Stimulated activated CD4-positive, alpha-beta T cell treated with anti-CD3 and anti-CD28 coated beads, Interleukin-2, amount 100 ng/mL, for 48 hours (primary cell): Measurements from ENCODE around the gene HTR1B.

Experiments
- DNase-seq, 2 donors: peaks; one replicate each; pipeline ENCODE4 v3.0.0-alpha.2; 2020

Gene HTR1B

GRCh38 chr6:77463308-77463860, at the start of gene HTR1B:
HTR1B (minus strand) TSS chr6:77463491; CDS start chr6:77463403, 88 bp downstream.
- DNase-seq, result no peak

- no peak for DNase-seq
Observed at GRCh38 chr6:77512554-77512953, 49.3 kb upstream of the HTR1B start.

- no peak for DNase-seq
Observed at GRCh38 chr6:77511860-77512259, 48.6 kb upstream of the HTR1B start.

GRCh38 chr6:77502981-77503380, 39.7 kb upstream of the HTR1B start:
- DNase-seq, result no peak

- no peak for DNase-seq
Observed at GRCh38 chr6:77492530-77492929, 29.2 kb upstream of the HTR1B start.

- DNase-seq, result no peak
Observed at GRCh38 chr6:77487808-77488425, 24.6 kb upstream of the HTR1B start.

GRCh38 chr6:77482981-77483380, 19.7 kb upstream of the HTR1B start:
- DNase-seq, result no peak

GRCh38 chr6:77474973-77475372, 11.7 kb upstream of the HTR1B start:
- DNase-seq, result no peak

- no peak for DNase-seq
Observed at GRCh38 chr6:77474286-77474956, 11.1 kb upstream of the HTR1B start.

- DNase-seq, result no peak
Observed at GRCh38 chr6:77470983-77471382, 7.7 kb upstream of the HTR1B start.

GRCh38 chr6:77468939-77469338, 5.6 kb upstream of the HTR1B start:
- DNase-seq, result no peak

- DNase-seq, result no peak
Observed at GRCh38 chr6:77466451-77467437, 3.5 kb upstream of the HTR1B start.

- DNase-seq, result peak in 1 of 2 donors; percentile 23
Observed at GRCh38 chr6:77466055-77466450, 2.8 kb upstream of the HTR1B start.

GRCh38 chr6:77464495-77464867, 1.2 kb upstream of the HTR1B start:
- no peak for DNase-seq

- DNase-seq, result no peak
Observed at GRCh38 chr6:77463861-77464494, 687 bp upstream of the HTR1B start.

- DNase-seq, result no peak
Observed at GRCh38 chr6:77462359-77463307, 658 bp downstream of the HTR1B start.

GRCh38 chr6:77461796-77462195, 1.5 kb downstream of the HTR1B start:
- DNase-seq, result no peak

- no peak for DNase-seq
Observed at GRCh38 chr6:77458421-77458820, 4.9 kb downstream of the HTR1B start.

- peak; percentile 26 to 43 for DNase-seq
Observed at GRCh38 chr6:77457720-77458349, 5.5 kb downstream of the HTR1B start.

- no peak for DNase-seq
Observed at GRCh38 chr6:77456531-77457248, 6.6 kb downstream of the HTR1B start.
